Chondrocyte (in vitro differentiated cells): ENCODE data around the gene APC2. TPM values are rescaled to one million over a fixed set of nuclear protein-coding genes. Genes with fewer than 3 reads are reported as not detected.
"Not testable (repeated sequence)": the region's sequence is repeated elsewhere in the genome, so short reads cannot be mapped to it uniquely, and the experiment has no call there.

ENCODE experiments used
- DNase-seq: peaks from one replicate; pipeline ENCODE4 v3.0.0; 2021; ENCODE audit warnings: mixed read lengths, low spot score
- H3K27ac Mint-ChIP-seq: one replicate; pipeline ENCODE4 v1.8.0; 2021; ENCODE audit warnings: mild to moderate bottlenecking, moderate library complexity, mixed read lengths; ENCODE audit not compliant: unreplicated experiment
- H3K27me3 Mint-ChIP-seq: 2 replicates; pipeline ENCODE4 v1.8.0; 2021; ENCODE audit warnings: low read depth, mixed read lengths
- H3K36me3 Mint-ChIP-seq: 2 replicates; pipeline ENCODE4 v1.8.0; 2021; ENCODE audit warnings: low read depth, mixed read lengths
- H3K4me1 Mint-ChIP-seq: 2 replicates; pipeline ENCODE4 v1.8.0; 2021; ENCODE audit warnings: low read depth, mild to moderate bottlenecking, mixed read lengths
- H3K4me3 Mint-ChIP-seq: one replicate; pipeline ENCODE4 v1.8.0; 2021; ENCODE audit warnings: mild to moderate bottlenecking, moderate library complexity, mixed read lengths; ENCODE audit not compliant: unreplicated experiment
- H3K9me3 Mint-ChIP-seq: 2 replicates; pipeline ENCODE4 v1.8.0; 2021; ENCODE audit warnings: low read depth, mixed read lengths
- CTCF ChIP-seq: fragments of 200-600 bp; sonication (generic); IDR thresholded peaks from 2 replicates; pipeline ENCODE4 v1.5.0; 2021; ENCODE audit warnings: antibody characterized with exemption, mild to moderate bottlenecking, moderate library complexity
- total RNA-seq: library from RNA; stranded (reverse); gene quantifications from 3 replicates; pipeline ENCODE4 v1.2.1, GENCODE V29; 2021

Gene APC2
- total RNA-seq, 1 donor from 2014 or later: 3.9 TPM

GRCh38 chr19:1437609-1438008 is 12.3 kb upstream of the APC2 start:
- TF ChIP-seq CTCF: no peak
- H3K36me3 Mint-ChIP-seq: peaks cover 15% of the 10 kb centered on the region
- peaks cover 25% of the 10 kb centered on the region for H3K4me1 Mint-ChIP-seq
- H3K9me3 Mint-ChIP-seq: no peaks in the 10 kb centered on the region
- DNase-seq: no peak
- H3K27ac Mint-ChIP-seq: peak overlapping the region; percentile 100
- no peak overlapping the region for H3K4me3 Mint-ChIP-seq
- no peaks in the 10 kb centered on the region for H3K27me3 Mint-ChIP-seq

GRCh38 chr19:1438035-1438932 is 11.6 kb upstream of the APC2 start, which contains the start of gene RPS15:
Gene RPS15 (plus strand): TSS chr19:1438396. CDS start chr19:1438426, 30 bp downstream.
- H3K36me3 Mint-ChIP-seq: peaks cover 13% of the 10 kb centered on the region
- DNase-seq: peak; percentile 98
- H3K4me1 Mint-ChIP-seq: peaks cover 25% of the 10 kb centered on the region
- peak; percentile 89 for TF ChIP-seq CTCF
- peak within 1 kb of the TSS; percentile 97 for H3K4me3 Mint-ChIP-seq
- no peaks in the 10 kb centered on the region for H3K27me3 Mint-ChIP-seq
- H3K9me3 Mint-ChIP-seq: no peaks in the 10 kb centered on the region
- peak within 1 kb of the TSS; percentile 100 for H3K27ac Mint-ChIP-seq

- no peak for DNase-seq
- Mint-ChIP-seq H3K27ac (peak overlapping the region; percentile 78), H3K4me1 (peaks cover 28% of the 10 kb centered on the region), H3K9me3 (no peaks in the 10 kb centered on the region), H3K36me3 (peaks cover 13% of the 10 kb centered on the region), H3K27me3 (no peaks in the 10 kb centered on the region), H3K4me3 (peak overlapping the region; percentile 97)
- no peak for TF ChIP-seq CTCF
These were observed 11.0 kb upstream of the APC2 start for GRCh38 chr19:1438933-1439354.

- peak overlapping the region; percentile 97 for H3K4me3 Mint-ChIP-seq
- peak overlapping the region; percentile 63 for H3K27ac Mint-ChIP-seq
- H3K4me1 Mint-ChIP-seq: peaks cover 30% of the 10 kb centered on the region
- H3K36me3 Mint-ChIP-seq: peaks cover 13% of the 10 kb centered on the region
- not testable (repeated sequence) for H3K9me3 Mint-ChIP-seq, DNase-seq, H3K27me3 Mint-ChIP-seq
These were observed 10.2 kb upstream of the APC2 start for GRCh38 chr19:1439525-1440417.

- H3K27me3 Mint-ChIP-seq: no peaks in the 10 kb centered on the region
- H3K27ac Mint-ChIP-seq: peak overlapping the region; percentile 8
- peaks cover 13% of the 10 kb centered on the region for H3K36me3 Mint-ChIP-seq
- no peaks in the 10 kb centered on the region for H3K9me3 Mint-ChIP-seq
- DNase-seq: no peak
- peaks cover 36% of the 10 kb centered on the region for H3K4me1 Mint-ChIP-seq
- peak overlapping the region; percentile 48 for H3K4me3 Mint-ChIP-seq
- no peak for TF ChIP-seq CTCF
These were observed 9.5 kb upstream of the APC2 start for GRCh38 chr19:1440418-1440801.
